K562 (cell line): ENCODE results near the gene GJC2. TPM values are rescaled to one million over a fixed set of nuclear protein-coding genes. Genes with fewer than 3 reads are reported as not detected.

ENCODE experiments used
- CREB3 ChIP-seq: fragments of 450-650 bp; conservative IDR thresholded peaks from 2 replicates; pipeline ENCODE4 v1.6.1; 2016; ENCODE audit warnings: missing genetic modification characterization, low read depth, mild to moderate bottlenecking, missing compliant biosample characterization, moderate library complexity
- DMBX1 ChIP-seq: fragments of 250-450 bp; sonication (Bioruptor Pico); IDR thresholded peaks from 2 replicates; pipeline ENCODE4 v1.8.0; 2022; ENCODE audit warnings: inconsistent platforms, mild to moderate bottlenecking, moderate library complexity, borderline replicate concordance
- ETV5 ChIP-seq: sonication (generic); formaldehyde crosslinking; IDR thresholded peaks from 2 replicates; pipeline ENCODE4 v1.4.0; 2020; ENCODE audit warnings: low read depth, mild to moderate bottlenecking, missing genetic modification reagents
- HMG20A ChIP-seq: fragments of 450-650 bp; formaldehyde crosslinking; conservative IDR thresholded peaks from 2 replicates; pipeline ENCODE4 v1.4.0; 2020; ENCODE audit warnings: mild to moderate bottlenecking, mixed read lengths
- HOXB6 ChIP-seq: fragments of 250-450 bp; sonication (Bioruptor Pico); IDR thresholded peaks from 2 replicates; pipeline ENCODE4 v1.5.1; 2022; ENCODE audit warnings: mild to moderate bottlenecking, borderline replicate concordance
- LEF1 ChIP-seq: fragments of 450-650 bp; IDR thresholded peaks from 2 replicates; pipeline ENCODE4 v1.6.1; 2016; ENCODE audit warnings: mild to moderate bottlenecking
- MAFK ChIP-seq: IDR thresholded peaks from 2 replicates; pipeline ENCODE4 v1.6.1; 2011; ENCODE audit warnings: low read length, improper control_type of control experiment
- MXI1 ChIP-seq: IDR thresholded peaks from 2 replicates; pipeline ENCODE4 v1.6.1; 2011; ENCODE audit warnings: low read depth, mild to moderate bottlenecking, improper control_type of control experiment, low read length
- RNF2 ChIP-seq: sonication (generic); IDR thresholded peaks from 2 replicates; pipeline ENCODE4 v1.6.1; 2016
- SIN3A ChIP-seq, 2 experiments: fragments of 150-350 bp in 1 of 2; IDR thresholded peaks; 2 replicates each; pipeline ENCODE4 v1.6.1; 2011 to 2016; ENCODE audit warnings: borderline replicate concordance in 2 of 2, low read depth in 2 of 2, low read length in 2 of 2, mild to moderate bottlenecking in 2 of 2, moderate library complexity in 2 of 2; ENCODE audit not compliant: control insufficient read depth in 1 of 2
- SRSF1 ChIP-seq: fragments of 200-400 bp; formaldehyde crosslinking; IDR thresholded peaks from 2 replicates; pipeline ENCODE4 v1.6.1; 2017; ENCODE audit warnings: mild to moderate bottlenecking, low read depth, low read length, moderate library complexity
- STAT6 ChIP-seq: sonication (generic); formaldehyde crosslinking; IDR thresholded peaks from 2 replicates; pipeline ENCODE4 v1.8.1; 2023; ENCODE audit warnings: mild to moderate bottlenecking, missing genetic modification reagents
- TOE1 ChIP-seq, 2 experiments: fragments of 450-650 bp in 1 of 2; sonication (generic) in 1 of 2; formaldehyde crosslinking in 1 of 2; IDR thresholded peaks; 2 replicates each; pipeline versions ENCODE4 v1.7.1 to v1.8.0; 2016 to 2022; ENCODE audit warnings: borderline replicate concordance in 2 of 2, mild to moderate bottlenecking in 2 of 2, antibody characterized with exemption in 1 of 2, inconsistent platforms in 1 of 2, low read depth in 1 of 2, missing genetic modification reagents in 1 of 2, moderate library complexity in 1 of 2
- ZNF431 ChIP-seq: sonication (generic); formaldehyde crosslinking; IDR thresholded peaks from 2 replicates; pipeline ENCODE4 v1.8.0; 2022; ENCODE audit warnings: mild to moderate bottlenecking, missing genetic modification reagents
- ZNF639 ChIP-seq, 2 experiments: fragments of 200-800 bp in 1 of 2; sonication (Bioruptor generic) in 1 of 2; sonication (generic) in 1 of 2; formaldehyde crosslinking in 1 of 2; IDR thresholded peaks in 1 of 2; conservative IDR thresholded peaks in 1 of 2; 2 replicates each; pipeline versions ENCODE4 v1.5.0 to v1.6.1; 2016 to 2020; ENCODE audit warnings: missing compliant biosample characterization in 1 of 2, missing genetic modification characterization in 1 of 2, missing genetic modification reagents in 1 of 2
- ZSCAN32 ChIP-seq: fragments of 450-650 bp; formaldehyde crosslinking; IDR thresholded peaks from 2 replicates; pipeline ENCODE4 v1.4.0; 2020; ENCODE audit warnings: mild to moderate bottlenecking, moderate library complexity
- polyA plus RNA-seq, 8 experiments: library from polyadenylated mRNA; depleted of rRNA in 4 of 8; stranded (reverse) in 5 of 8; unstranded in 3 of 8; fragments of >200 nt; fragmentation: Nextera tagmentation in 2 of 8; fragmentation: Illumina TruSeq in 1 of 8; extraction: Ambion mirVana in 2 of 8; extraction: Trizol in 1 of 8; gene quantifications; 2 replicates each; pipeline versions ENCODE4 v1.2.1 to v1.2.3, GENCODE V29; 2011 to 2014; ENCODE audit warnings: inconsistent platforms in 1 of 8, missing spikeins in 1 of 8
- total RNA-seq, 7 experiments: library from RNA; depleted of rRNA in 6 of 7; stranded (reverse); fragments of >200 nt in 6 of 7; fragmentation: Illumina TruSeq in 2 of 7; extraction: Trizol in 2 of 7; gene quantifications; 2 replicates each; pipeline versions ENCODE4 v1.2.1 to v1.2.3, GENCODE V29; 2011 to 2021; ENCODE audit warnings: low replicate concordance in 1 of 7
- TF ChIP-seq, protein P1 (sequence below), 2 experiments: fragments of 450-650 bp in 1 of 2; sonication (generic) in 1 of 2; formaldehyde crosslinking in 1 of 2; IDR thresholded peaks in 1 of 2; conservative IDR thresholded peaks in 1 of 2; 2 replicates each; pipeline versions ENCODE4 v1.6.1 to v1.8.1; 2016 to 2023; ENCODE audit warnings: mild to moderate bottlenecking in 2 of 2, moderate library complexity in 2 of 2, inconsistent platforms in 1 of 2, missing genetic modification reagents in 1 of 2

Gene GJC2
- total and polyA plus RNA-seq, 9 of the 15 experiments (the other 6 are each of a cell fraction or from before 2014, with no cell fraction given): 0.03 to 0.62 (median 0.11) TPM; not detected in 2

- TF ChIP-seq ZNF431: no peak
- TF ChIP-seq CREB3 (tag): no peak
- TF ChIP-seq, protein P1, sequence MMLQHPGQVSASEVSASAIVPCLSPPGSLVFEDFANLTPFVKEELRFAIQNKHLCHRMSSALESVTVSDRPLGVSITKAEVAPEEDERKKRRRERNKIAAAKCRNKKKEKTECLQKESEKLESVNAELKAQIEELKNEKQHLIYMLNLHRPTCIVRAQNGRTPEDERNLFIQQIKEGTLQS (IDR thresholded peaks at IDR 0.05): no peak; the same call in 1 of the 2 replicates
- TF ChIP-seq, protein P1 (CRISPR knock-in tag; conservative IDR thresholded peaks at IDR 0.05): 0 out of 2 replicates have a peak, but pooled peaks have one; percentile 10
- TF ChIP-seq TOE1 (IDR thresholded peaks at IDR 0.05; ENCODE audit: borderline replicate concordance): no peak; the same call in 1 of the 2 replicates
- no peak for TF ChIP-seq TOE1 (CRISPR knock-in tag; IDR thresholded peaks at IDR 0.05; ENCODE audit: borderline replicate concordance, low read depth)
- TF ChIP-seq HMG20A (CRISPR knock-in tag): no peak
- no peak for TF ChIP-seq SRSF1
- TF ChIP-seq MAFK: peak; percentile 58
- TF ChIP-seq DMBX1 (CRISPR knock-in tag): no peak
- peak; percentile 44; the same call in 1 of the 2 replicates for TF ChIP-seq STAT6 (CRISPR knock-in tag)
- no peak for TF ChIP-seq LEF1
- no peak for TF ChIP-seq HOXB6 (CRISPR knock-in tag)
- peak; percentile 39 to 84; a peak in 2 of 4 replicates for TF ChIP-seq SIN3A (IDR thresholded peaks at IDR 0.05; ENCODE audit: borderline replicate concordance in 2 of 2, control insufficient read depth in 1 of 2, low read depth in 2 of 2, low read length in 2 of 2)
- no peak for TF ChIP-seq ZSCAN32 (CRISPR knock-in tag)
- TF ChIP-seq ETV5: peak; percentile 71; the same call in 1 of the 2 replicates
- TF ChIP-seq RNF2: no peak
- TF ChIP-seq ZNF639 (CRISPR knock-in tag; conservative IDR thresholded peaks at IDR 0.05 in 1 of 2, IDR thresholded peaks at IDR 0.05 in 1 of 2): no peak
- TF ChIP-seq MXI1: peak; percentile 50; the same call in 1 of the 2 replicates
These were observed 16.6 kb downstream of the GJC2 start (continued) for GRCh38 chr1:228166170-228166936.
